ENCODE results near the gene TAT.

Gene TAT

GRCh38 chr16:71537643-71538042 is 39.2 kb downstream of the TAT start:
- no peak for DNase-seq (ENCODE audit: low read depth in 2 of 2)

- DNase-seq (ENCODE audit: low read depth in 2 of 2) = no peak
Measured at GRCh38 chr16:71536752-71537499, 40.0 kb downstream of the TAT start.

- no peak for DNase-seq (ENCODE audit: low read depth in 2 of 2)
Measured at GRCh38 chr16:71532366-71532765, 44.5 kb downstream of the TAT start.

- DNase-seq (ENCODE audit: low read depth in 2 of 2) = no peak
Measured at GRCh38 chr16:71528863-71529262, 48.0 kb downstream of the TAT start.

- no peak for DNase-seq (ENCODE audit: low read depth in 2 of 2)
Measured at GRCh38 chr16:71528257-71528656, 48.6 kb downstream of the TAT start.

- no peak for DNase-seq (ENCODE audit: low read depth in 2 of 2)
Measured at GRCh38 chr16:71526111-71526631, 50.7 kb downstream of the TAT start, which contains the start of gene CHST4. Gene CHST4, plus strand, starts transcription at chr16:71526426. Its CDS starts 10,252 bp downstream, at chr16:71536678.

GRCh38 chr16:71524566-71525553 is 52.0 kb downstream of the TAT start:
- DNase-seq (ENCODE audit: low read depth in 2 of 2) = no peak

- no peak for DNase-seq (ENCODE audit: low read depth in 2 of 2)
Measured at GRCh38 chr16:71520550-71520949, 56.3 kb downstream of the TAT start.
